ENCODE results near the gene MBD3L5.
"Not testable (repeated sequence)": the region's sequence is repeated elsewhere in the genome, so short reads cannot be mapped to it uniquely, and the experiment has no call there.

Gene MBD3L5

GRCh38 chr19:7030278-7030677 lies at the start of gene MBD3L5:
Gene MBD3L5, plus strand, starts transcription at chr19:7030578. Its CDS starts 34 bp downstream, at chr19:7030612.
- DNase-seq: not testable (repeated sequence)

DNA sequence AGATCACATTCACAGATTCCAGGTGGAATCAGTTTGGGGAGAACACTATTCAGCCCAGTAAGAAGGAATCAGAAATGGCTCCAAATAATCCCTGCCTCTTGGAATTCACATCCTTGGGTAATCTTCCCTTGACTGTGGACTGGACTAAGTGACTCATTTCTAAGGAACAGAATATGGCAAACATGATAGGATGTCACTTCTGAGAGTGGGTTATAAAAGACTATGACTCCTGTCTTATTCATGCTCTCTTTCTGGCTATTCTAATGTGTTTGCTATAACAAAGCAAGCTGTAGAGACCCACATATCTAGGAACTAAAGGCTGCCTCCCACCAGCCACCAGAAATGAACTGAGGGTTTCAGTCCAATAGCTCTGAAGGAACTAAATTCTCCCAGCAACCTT lies 46.9 kb upstream of the MBD3L5 start:
- DNase-seq: no peak

DNA sequence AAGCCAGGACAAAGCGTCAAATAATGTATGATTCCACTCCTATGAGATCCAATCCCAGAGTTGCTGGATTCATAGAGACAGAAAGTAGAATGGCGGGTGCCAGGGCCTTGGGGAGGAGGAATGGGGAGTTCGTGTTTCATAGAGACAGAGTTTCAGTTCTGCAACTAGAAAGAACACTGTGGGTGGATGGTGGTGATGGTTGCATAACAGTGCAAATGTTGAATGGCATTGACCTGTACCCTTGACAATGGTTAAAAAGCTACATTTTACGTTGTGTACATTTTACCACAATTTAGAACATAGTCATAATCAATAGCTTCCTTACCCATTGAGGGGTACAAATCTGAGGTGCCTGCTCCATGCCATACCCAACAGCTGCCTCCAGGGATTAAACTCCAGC lies 42.5 kb upstream of the MBD3L5 start:
- no peak for DNase-seq

DNA sequence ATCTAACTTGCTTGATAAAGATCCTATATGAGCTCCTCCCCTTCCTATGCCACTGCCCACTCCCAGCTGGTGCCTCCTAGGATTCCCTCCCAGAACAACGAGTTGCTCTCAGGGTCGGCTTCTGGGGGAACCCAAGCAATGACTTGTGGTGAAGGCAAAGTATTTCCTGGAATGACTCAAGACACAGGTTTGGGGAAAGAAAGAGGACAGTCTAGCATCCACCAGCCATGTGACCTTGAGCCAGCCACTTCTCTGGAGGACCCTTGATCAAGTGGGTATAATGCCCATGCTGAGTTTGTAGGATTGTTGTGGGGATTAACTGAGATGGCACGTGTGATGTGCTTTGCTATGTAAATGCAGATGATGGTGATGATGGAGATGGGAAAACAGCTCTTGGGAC lies 42.1 kb upstream of the MBD3L5 start:
- DNase-seq: no peak

GRCh38 chr19:6995054-6995453 lies 35.3 kb upstream of the MBD3L5 start:
- DNase-seq: no peak

- no peak for DNase-seq
Measured at GRCh38 chr19:6996810-6997209, 33.6 kb upstream of the MBD3L5 start.

DNA sequence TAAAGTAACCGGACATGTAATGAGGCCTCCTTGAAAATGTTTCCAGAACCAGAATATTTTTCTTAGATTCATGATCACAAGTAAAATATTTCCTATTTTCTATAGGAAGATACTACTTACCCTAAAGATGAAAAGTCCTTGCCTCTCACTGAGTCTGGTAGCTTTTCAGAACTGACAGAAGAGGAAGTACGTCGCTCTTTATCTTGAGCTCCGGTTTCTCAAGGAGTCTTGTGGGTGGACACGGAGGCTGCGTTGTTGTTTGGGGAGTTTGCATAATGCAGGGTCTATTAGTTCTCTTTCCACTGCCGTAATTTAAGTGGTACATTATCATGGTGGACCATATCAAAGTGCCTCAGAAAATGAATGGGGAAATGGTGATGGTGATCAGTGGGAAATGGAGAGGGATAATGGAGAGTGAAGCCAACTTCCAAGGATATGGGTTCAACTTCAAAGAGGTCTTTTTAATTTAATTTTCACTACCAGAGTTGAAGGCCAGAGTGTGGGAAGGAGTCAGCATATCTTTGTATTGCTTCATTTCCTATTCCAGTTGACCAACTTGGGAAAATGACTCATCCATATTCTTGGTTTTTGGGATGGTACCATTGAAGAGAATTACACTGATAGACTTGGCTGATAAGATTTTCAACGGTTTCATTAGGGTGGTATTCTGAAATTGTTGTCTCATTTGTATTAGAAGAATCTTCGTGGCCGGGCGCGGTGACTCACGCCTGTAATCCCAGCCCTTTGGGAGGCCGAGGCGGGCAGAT lies 32.5 kb upstream of the MBD3L5 start:
- DNase-seq: no peak

DNA sequence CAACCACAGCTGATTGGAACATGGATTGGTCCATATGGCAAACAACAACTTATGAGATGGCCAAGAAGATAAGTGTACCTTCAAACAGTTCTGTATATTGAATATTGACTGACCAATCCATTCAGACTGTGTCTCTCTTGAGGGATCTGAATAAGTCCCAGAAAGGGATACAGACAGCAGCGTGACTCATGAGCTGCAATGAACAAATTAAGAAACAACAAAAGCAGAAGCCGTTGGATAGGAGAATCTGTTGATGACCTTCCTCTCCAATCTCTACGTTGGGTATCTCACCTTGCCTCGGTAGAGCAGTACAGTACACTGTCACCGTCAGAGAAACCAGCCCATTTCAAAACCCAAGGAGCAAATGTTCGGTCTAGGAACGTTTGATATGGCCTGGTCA lies 30.4 kb upstream of the MBD3L5 start:
- DNase-seq: no peak

GRCh38 chr19:7000333-7000732 lies 30.0 kb upstream of the MBD3L5 start:
- no peak for DNase-seq

- no peak for DNase-seq
Measured at GRCh38 chr19:7000816-7001215, 29.6 kb upstream of the MBD3L5 start.

DNA sequence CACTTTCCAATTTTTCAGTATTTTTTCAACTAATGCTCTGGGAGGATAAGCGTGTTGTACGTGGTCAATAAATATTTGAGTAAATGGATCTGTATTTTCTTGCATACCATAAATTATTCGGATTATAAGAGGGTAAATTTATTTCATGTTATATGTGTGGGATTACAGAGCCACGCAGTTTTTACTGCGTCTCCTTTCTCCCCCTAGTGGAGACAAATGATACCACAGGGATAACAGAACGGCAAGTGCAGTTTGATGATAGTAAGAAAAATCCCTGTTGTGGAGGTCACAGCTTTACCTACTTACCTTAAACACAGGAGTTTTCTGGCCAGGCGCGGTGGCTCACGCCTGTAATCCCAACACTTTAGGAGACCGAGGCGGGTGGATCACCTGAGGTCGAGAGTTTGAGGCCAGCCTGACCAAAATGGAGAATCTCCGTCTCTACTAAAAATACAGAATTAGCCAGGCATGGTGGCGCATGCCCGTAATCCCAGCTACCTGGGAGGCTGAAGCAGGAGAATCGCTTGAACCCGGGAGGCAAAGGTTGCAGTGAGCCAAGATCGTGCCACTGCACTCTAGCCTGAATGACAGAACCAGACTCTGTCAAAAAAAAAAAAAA lies 26.0 kb upstream of the MBD3L5 start:
- no peak for DNase-seq

DNA sequence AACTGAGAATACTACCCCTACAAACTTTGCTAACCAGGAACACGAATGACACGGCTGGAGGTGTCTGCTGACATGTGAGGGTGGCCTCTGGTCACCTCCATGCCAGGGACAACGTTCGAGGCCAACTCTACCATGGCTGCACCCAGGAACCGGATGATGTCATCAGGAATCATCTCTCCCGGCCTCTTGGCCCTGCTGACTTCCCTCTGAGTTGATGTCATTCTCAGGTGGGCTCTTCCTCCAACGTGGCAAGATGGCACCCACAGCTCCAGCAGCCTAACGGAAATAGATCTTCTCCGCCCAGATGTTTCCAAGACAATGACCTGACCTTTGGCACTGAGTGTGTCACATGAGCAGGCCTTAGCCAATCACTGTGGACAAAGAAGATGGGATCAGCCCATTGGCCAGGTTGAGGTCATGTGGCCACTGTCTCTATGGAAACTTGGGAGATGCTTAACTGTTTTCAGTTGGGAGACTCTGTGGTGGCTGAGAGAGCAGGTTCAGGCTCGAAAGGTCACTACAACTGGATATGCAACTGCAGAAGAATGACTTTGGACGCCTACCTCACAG lies 24.2 kb upstream of the MBD3L5 start:
- DNase-seq: no peak

- no peak for DNase-seq
Measured at GRCh38 chr19:7007859-7008258, 22.5 kb upstream of the MBD3L5 start.

- DNase-seq: no peak
Measured at GRCh38 chr19:7010722-7011593, 19.4 kb upstream of the MBD3L5 start.

DNA sequence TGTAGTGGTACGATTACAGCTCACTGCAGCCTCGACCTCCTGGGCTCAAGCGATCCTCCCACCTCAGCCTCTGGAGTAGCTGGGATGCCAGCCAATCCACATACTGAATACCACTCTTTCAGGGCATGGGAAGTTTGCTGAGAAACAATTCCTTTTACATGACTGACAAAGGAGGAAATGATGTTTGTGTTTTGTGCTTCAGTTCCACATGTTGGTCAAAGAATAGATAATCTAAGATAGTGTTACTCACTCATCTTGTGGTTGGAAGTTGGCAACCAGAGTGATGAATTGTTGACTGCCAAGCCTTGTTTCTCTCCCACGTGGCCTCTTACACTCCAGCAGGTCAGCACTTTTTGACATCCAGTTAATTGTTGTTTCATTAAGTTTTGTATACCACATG lies 16.7 kb upstream of the MBD3L5 start:
- DNase-seq: no peak

- DNase-seq: no peak
Measured at GRCh38 chr19:7018828-7019227, 11.6 kb upstream of the MBD3L5 start.

DNA sequence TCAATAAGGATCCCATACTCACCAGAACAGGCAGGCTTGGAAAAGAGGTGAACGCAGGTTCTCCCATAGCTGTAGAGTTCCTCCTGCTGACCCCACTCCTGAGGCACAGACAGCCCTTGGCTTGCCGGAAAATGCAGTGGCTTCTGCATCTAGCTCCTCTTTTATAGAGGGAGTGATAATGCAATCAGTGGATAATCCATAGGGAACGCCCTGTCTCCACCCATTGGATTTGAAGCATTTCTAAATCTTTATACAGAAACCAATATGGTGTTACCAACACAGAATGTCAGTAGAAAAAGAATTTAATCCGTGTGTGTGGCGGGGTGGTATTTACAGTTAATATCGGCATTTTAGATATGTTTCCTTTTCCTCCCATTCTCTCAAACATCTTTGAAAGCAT lies 9.0 kb upstream of the MBD3L5 start, which contains the start of gene MBD3L2B:
TSS of gene MBD3L2B (minus strand) at position 101 of the 400 bp plus-strand sequence. CDS start at position 67, 34 bp downstream.
- not testable (repeated sequence) for DNase-seq

DNA sequence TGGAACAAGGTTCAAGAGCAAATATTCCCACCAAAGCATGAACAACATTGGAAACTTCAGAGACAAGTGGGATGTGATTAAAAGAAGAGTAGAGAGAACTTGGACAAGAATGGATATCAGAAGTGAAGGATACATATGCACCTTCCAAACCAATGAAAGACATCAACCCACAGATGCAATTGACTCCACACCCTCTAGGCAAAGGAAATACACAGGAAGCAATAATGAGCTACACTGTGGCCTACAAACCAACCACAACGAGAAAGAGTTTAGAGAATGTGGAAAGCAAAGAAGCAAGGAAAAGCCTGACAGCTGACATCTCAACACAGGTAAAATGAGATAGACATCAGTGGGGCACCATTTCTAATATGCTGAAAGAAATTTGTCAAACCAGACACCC lies 1.6 kb upstream of the MBD3L5 start:
- not testable (repeated sequence) for DNase-seq

DNA sequence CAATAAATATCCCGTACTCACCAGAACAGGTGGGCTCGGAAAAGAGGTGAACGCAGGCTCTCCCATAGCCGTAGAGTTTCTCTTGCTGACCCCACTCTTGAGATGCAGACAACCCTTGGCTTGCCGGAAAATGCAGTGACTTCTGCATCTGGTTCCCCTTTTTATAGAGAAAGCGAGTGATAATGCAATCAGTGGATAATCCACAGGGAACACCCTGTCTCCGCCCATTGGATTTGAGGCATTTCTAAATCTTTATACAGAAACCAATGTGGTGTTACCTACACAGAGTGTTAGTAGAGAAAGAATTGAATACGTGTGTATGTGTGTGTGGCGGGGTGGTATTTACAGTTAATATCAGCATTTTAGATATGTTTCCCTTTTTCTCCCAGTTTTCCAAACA lies 9.7 kb downstream of the MBD3L5 start, which contains the start of gene MBD3L4:
TSS of gene MBD3L4 (minus strand) at position 101 of the 400 bp plus-strand sequence. CDS start at position 66, 35 bp downstream.
- DNase-seq: not testable (repeated sequence)

GRCh38 chr19:7041563-7041962 lies 11.2 kb downstream of the MBD3L5 start:
- DNase-seq: not testable (repeated sequence)

GRCh38 chr19:7049021-7049420 lies 18.6 kb downstream of the MBD3L5 start, which contains the start of gene MBD3L2:
Gene MBD3L2, plus strand, starts transcription at chr19:7049321. Its CDS starts 53 bp downstream, at chr19:7049374.
- not testable (repeated sequence) for DNase-seq

DNA sequence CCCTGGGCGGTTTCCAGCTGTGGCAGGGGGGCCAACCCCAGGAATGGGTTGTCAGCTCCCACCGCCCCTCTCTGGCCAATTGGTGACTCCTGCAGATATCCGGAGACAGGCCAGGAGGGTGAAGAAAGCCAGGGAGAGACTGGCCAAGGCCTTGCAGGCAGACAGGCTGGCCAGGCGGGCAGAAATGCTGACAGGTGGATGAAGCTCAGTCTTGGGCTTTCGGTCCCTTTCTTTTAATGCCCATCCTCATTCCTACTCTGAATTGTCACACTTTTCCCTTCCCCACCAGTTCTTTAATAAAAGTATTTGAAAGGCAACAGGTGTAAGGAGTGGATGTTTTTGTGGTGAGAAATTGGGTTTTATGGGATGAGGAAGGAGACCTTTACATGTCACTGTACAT lies 21.0 kb downstream of the MBD3L5 start:
- DNase-seq: not testable (repeated sequence)

DNA sequence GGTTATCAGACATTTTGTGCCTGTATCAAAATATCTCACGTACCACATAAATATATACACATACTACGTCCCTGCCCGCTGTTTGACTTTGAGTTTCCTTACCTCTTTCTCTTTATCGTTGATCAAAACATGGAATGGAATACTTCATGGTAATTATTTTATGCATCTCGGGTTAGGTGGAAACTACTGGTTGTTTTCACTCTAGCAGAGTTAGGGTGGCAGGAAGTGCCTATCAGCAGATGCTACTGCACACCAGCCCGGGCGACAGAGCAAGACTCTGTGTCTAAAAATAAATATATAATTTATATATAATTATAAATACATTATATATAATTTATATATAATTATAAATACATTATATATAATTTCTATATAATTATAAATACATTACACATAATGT lies 22.5 kb downstream of the MBD3L5 start:
- not testable (repeated sequence) for DNase-seq
